ENCODE data around the gene ABL1. TPM values are rescaled to one million over a fixed set of nuclear protein-coding genes. Genes with fewer than 3 reads are reported as not detected.
A peak's percentile ranks its signal among the peaks of the same experiment; 100 is the strongest.

ABL1 gene
- polyA plus RNA-seq, 3 donors = 4.5 to 14.5 (median 8.0) TPM

DNA sequence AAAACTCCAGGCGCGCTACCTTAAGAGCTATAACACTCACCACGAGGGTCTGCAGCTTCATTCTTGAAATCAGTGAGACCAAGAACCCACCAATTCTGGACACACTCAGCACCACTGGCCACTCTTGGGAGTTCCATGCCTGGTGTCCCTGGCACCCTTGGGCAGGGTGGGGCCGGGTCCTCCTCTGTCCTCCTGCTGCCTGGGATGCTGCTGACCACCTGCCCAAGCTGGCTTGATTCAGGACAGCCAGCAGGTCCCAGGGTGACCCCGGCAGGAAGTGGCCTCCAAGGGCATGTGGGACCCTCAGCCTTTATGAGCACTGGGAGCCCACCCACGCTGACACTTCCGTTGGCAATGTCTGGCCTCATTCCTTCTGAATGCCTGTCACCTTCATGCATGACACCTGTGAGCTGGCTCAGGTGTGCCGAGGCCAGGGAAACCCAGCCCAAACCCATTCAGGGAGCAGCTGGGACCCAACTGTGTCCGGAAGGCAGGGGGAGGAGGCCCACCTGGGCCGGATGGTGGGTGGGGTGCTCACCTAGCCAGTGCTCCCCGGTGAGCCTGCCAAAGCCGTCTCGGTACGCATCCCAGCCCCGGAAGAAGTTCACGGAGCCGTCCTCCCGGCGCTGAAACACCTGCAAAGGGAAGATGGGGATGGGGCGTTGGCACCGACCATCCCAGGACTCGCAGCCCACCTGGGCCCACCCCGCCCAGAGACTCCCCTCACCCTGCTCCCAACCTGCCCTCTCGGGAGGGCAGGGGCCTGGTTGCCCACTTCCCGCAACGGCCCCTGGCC is 76.4 kb downstream of the ABL1 start:
- no peaks in the 10 kb centered on the region for H4K20me1 ChIP-seq (ENCODE audit: insufficient read depth, low read length)
- H2AFZ ChIP-seq (ENCODE audit: insufficient read depth, low read depth, low read length, poor library complexity, severe bottlenecking) = no peak overlapping the region
- H3K4me3 Mint-ChIP-seq = no peak overlapping the region
- H3K4me2 ChIP-seq (replicated peaks; ENCODE audit: extremely low read depth, low read length, poor library complexity, severe bottlenecking) = no peak overlapping the region
- 90% methylated on average over 13 of the region's 26 CpGs for WGBS (ENCODE audit: insufficient coverage)
- no peaks in the 10 kb centered on the region for H3K27me3 ChIP-seq (ENCODE audit: control insufficient read depth in 2 of 2, insufficient read depth in 2 of 2, low read length in 2 of 2)
- no peaks in the 10 kb centered on the region for H3K36me3 Mint-ChIP-seq
- TF ChIP-seq CTCF (IDR thresholded peaks at IDR 0.05) = no peak
- no peak for DNase-seq
- H3K9ac ChIP-seq (ENCODE audit: insufficient read depth, low read length, poor library complexity, severe bottlenecking) = no peak overlapping the region
- no peaks in the 10 kb centered on the region for H3K79me2 ChIP-seq (ENCODE audit: insufficient read depth, low read length)
- H3K27me3 Mint-ChIP-seq (ENCODE audit: low read depth in 3 of 3) = peaks cover 4 to 10% (median 9%) of the 10 kb centered on the region in 3 donors
- H3K27ac Mint-ChIP-seq = no peak overlapping the region
- no peaks in the 10 kb centered on the region for H3K9me3 ChIP-seq (replicated peaks in 1 of 2; ENCODE audit: control insufficient read depth in 1 of 2, insufficient read depth in 1 of 2, low read length in 2 of 2)
- H3K27ac ChIP-seq (ENCODE audit: low read depth in 1 of 2, low read length in 2 of 2) = no peak overlapping the region
- H3K4me3 ChIP-seq (replicated peaks in 1 of 3; ENCODE audit: low read depth in 2 of 3, low read length in 3 of 3) = no peak overlapping the region
- H3K9me3 Mint-ChIP-seq = no peaks in the 10 kb centered on the region
- no peaks in the 10 kb centered on the region for H3K4me1 ChIP-seq (ENCODE audit: control insufficient read depth in 1 of 2, insufficient read depth in 2 of 2, low read length in 2 of 2)
- intact Hi-C loops (cut with micrococcal nuclease) = no loop called here
- no peaks in the 10 kb centered on the region for H3K36me3 ChIP-seq (replicated peaks in 1 of 2; ENCODE audit: control insufficient read depth in 1 of 2, insufficient read depth in 2 of 2, low read length in 2 of 2)
- H3K4me1 Mint-ChIP-seq = no peaks in the 10 kb centered on the region

GRCh38 chr9:130912932-130913598 is 78.0 kb downstream of the ABL1 start:
- no peak overlapping the region for H3K4me3 ChIP-seq (replicated peaks in 1 of 3; ENCODE audit: low read depth in 2 of 3, low read length in 3 of 3)
- peak overlapping the region in 1 of 7 donors; percentile 70 for H3K27ac Mint-ChIP-seq
- H2AFZ ChIP-seq (ENCODE audit: insufficient read depth, low read depth, low read length, poor library complexity, severe bottlenecking) = no peak overlapping the region
- H3K9me3 Mint-ChIP-seq = no peaks in the 10 kb centered on the region
- H3K4me3 Mint-ChIP-seq = no peak overlapping the region
- H4K20me1 ChIP-seq (ENCODE audit: insufficient read depth, low read length) = no peaks in the 10 kb centered on the region
- intact Hi-C loops (cut with micrococcal nuclease) = no loop called here
- H3K9ac ChIP-seq (ENCODE audit: insufficient read depth, low read length, poor library complexity, severe bottlenecking) = no peak overlapping the region
- H3K4me2 ChIP-seq (replicated peaks; ENCODE audit: extremely low read depth, low read length, poor library complexity, severe bottlenecking) = no peak overlapping the region
- no peaks in the 10 kb centered on the region for H3K79me2 ChIP-seq (ENCODE audit: insufficient read depth, low read length)
- H3K27me3 ChIP-seq (ENCODE audit: control insufficient read depth in 2 of 2, insufficient read depth in 2 of 2, low read length in 2 of 2) = no peaks in the 10 kb centered on the region
- no peak for TF ChIP-seq CTCF (IDR thresholded peaks at IDR 0.05)
- H3K4me1 ChIP-seq (ENCODE audit: control insufficient read depth in 1 of 2, insufficient read depth in 2 of 2, low read length in 2 of 2) = no peaks in the 10 kb centered on the region
- no peaks in the 10 kb centered on the region for H3K36me3 Mint-ChIP-seq
- no peak overlapping the region for H3K27ac ChIP-seq (ENCODE audit: low read depth in 1 of 2, low read length in 2 of 2)
- H3K4me1 Mint-ChIP-seq = no peaks in the 10 kb centered on the region
- no peak for DNase-seq
- 94% methylated on average over 35 of the region's 38 CpGs for WGBS (ENCODE audit: insufficient coverage)
- H3K27me3 Mint-ChIP-seq (ENCODE audit: low read depth in 3 of 3) = peaks cover 5 to 14% (median 7%) of the 10 kb centered on the region in 3 donors
- no peaks in the 10 kb centered on the region for H3K36me3 ChIP-seq (replicated peaks in 1 of 2; ENCODE audit: control insufficient read depth in 1 of 2, insufficient read depth in 2 of 2, low read length in 2 of 2)
- no peaks in the 10 kb centered on the region for H3K9me3 ChIP-seq (replicated peaks in 1 of 2; ENCODE audit: control insufficient read depth in 1 of 2, insufficient read depth in 1 of 2, low read length in 2 of 2)
